ENCODE data around the gene IFT122.
"Not testable (repeated sequence)": the region's sequence is repeated elsewhere in the genome, so short reads cannot be mapped to it uniquely, and the experiment has no call there.

The IFT122 gene

DNA sequence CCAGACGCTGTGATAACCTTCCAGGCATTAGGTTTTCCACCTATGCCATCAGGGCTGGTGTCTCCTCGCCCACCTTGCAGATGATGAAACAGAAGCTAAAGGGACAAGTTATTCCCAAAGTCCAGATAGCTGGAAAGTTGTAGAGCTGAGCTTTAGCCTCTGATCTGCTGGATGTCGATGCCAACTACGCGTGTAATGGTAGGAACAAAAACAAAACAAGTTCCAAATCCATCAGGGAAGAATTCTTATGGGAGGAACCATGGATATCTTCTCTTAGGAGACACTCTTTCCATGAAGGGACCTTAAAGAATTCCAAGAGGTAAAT lies 60.3 kb downstream of the IFT122 start:
- no peak for DNase-seq

DNA sequence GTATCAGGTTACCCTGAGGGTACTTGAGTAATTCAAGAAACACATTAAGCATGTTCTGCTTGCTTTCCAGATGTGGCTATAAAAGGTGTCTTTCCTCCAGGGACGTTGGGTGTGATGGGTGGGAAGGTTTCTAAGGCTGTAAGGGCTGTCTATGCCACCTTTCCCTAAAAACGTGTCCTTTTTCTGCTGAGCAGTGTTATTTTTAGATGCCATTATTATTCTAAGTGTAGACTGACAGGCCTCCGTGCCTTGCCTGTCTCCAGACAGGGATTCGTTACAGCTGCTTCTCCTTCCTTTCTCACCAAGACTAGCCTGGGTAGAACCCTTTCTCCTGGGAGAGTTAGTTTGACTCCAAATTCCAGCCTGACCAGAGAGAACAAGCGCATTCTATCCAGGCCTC lies 61.6 kb downstream of the IFT122 start:
- no peak for DNase-seq

DNA sequence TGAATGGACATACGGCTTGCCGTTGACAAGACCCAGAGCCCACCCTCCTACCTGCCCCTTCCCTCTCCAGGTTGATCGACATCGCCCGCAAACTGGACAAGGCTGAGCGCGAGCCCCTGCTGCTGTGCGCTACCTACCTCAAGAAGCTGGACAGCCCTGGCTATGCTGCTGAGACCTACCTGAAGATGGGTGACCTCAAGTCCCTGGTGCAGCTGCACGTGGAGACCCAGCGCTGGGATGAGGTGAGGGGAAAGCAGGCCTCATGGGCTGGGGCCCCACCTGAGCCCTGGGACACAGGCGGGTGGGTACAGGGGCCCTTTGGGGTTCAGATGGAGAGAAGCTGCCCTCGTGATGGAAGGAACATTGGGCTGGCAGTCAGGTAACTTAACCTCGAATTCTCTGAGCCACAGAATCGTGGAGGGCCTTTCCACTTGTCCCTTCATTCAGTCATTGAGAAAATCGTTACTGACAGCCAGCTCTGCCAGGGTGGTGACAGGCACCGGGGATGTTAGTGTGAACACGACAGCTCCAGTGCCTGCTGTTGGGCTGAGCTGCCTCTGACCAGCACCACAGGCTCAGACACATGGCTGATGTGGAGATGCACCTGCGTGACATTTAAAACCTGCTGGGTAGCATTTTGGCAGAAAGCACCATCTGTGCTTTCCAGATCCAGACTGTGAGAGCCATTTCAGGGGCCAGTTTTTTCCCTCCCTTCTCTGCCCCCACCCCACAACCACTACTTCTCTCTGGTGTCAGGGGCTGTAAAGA lies 62.8 kb downstream of the IFT122 start:
- no peak for DNase-seq

DNA sequence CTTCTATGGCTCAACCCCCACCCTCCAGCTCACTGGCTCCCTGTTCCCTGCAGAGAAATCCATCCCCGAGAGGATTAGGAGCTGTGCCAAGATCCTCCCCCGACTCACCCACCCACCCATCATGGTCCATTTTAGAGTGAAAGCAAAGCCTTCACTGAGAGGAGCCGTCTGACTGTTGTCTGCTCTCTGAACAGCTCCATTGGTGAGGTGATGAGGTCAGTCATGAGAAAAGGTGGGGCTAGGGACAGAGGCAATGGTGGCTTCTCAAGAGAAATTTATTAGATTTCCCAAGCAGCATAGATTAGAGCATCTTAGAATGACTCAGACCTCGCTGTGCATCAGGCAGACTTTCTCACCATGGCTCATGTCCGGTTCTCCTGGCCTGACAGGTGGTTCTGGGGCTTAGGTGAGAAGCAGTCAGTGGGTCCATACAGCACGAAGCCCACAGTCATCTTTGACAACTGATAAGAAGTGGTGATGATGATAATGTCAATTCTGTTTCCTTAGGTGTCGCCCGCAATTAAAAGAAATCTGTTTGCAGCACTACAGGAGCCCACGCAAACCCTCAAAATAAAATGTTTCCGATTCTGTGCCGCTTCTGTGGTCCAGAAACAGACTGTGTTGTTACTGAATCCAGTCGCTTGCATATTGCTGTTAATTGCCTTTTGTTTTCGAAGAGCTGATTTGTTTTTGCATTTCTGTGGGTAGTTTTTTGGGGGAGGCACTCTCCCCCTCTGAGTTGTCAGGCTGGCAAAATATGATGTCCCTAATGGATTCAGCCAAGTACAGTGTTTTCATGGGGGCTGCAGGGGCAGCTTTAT lies 63.7 kb downstream of the IFT122 start:
- DNase-seq = no peak

DNA sequence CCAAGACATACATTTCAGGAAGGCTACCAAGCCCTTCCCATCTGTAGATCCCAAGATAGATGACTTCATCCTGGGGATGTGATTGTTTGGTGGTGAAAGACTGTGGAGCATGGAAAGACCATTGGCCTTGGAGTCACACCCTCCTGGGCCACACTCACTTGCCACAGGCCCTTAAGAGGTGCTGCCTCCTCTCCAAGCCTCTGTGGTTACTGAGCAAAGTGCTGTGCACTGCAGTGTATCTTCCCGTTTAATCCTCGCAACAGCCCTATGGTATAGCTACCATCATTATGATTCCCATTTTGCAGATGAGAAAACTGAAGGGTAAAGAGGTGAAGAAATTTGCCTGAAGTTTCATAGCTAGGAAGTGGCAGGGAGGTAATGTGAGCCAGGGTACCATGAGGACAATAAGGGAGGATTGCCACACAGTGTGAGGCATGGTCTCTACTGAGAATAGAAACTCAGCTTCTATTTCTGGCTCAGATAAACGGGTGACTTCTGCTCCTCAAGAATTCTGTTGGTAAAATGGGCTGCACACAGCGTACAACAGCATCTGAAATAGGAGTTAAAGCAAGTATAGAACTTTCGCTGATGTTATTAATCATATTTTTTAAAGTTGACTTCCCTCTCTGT lies 64.6 kb downstream of the IFT122 start:
- no peak for DNase-seq

DNA sequence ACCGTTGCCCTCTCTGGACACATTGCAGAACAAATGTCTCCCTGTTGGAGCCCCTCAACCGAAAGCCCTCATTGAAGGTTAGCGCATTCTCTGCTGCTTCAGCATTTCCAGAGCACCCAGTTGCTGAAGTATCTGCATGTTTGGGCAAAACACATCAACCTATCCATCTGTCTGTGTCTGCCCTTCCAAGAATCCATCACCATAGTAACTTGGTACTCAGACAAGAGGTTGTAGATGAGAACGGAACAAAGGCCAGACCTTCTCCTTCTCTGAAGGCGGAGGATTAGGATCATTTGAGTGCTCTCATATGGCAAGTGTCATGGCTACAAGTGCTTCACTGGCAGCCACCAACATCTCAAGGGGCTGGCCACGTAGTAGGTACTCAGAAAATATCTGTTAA lies 65.3 kb downstream of the IFT122 start:
- no peak for DNase-seq

DNA sequence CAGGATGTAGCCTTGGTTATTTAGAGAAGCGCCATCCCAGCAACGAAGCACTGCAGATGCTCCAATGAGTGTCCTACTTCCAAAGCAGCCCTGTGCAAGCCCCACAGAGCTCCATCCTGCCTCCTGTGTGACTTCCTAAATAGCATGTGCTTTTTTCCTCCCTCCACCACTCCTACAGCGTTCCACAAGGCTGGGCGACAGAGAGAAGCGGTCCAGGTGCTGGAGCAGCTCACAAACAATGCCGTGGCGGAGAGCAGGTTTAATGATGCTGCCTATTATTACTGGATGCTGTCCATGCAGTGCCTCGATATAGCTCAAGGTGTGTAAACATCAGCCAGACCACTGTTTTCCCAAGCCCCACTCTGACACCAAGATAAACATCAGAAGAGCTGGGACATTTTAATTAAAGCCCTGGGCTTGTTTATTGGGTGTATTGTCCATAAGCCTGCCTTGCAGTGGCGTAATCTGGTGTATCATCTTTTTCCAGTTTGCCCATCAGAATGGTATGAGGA lies 66.3 kb downstream of the IFT122 start:
- no peak for DNase-seq

DNA sequence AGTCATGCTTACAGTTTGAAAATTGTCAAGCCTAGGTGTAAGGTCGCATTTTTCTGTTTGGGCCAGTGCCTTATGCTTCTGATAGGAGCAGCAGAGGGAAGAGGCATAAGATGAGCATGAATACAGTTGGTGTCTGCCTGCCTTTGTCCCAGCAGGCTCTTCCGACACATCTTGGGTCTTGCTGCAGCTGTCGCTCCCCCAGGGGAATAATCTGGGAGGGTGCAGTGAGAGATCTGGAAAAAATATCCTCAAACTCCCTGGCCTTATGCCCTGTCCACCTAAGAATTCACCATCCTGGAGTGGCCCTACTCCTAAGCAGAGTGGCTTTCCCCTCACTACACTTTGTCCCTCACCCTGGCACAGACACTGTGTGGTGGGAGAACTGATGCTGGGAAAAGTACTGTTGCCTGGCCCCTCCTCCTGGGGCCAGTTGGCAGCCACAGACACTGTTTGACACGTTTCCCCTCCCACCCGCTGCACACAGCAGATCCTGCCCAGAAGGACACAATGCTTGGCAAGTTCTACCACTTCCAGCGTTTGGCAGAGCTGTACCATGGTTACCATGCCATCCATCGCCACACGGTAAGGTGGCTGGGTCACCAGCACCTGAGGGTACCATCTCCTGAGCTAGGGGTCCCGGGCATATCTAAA lies 67.3 kb downstream of the IFT122 start:
- no peak for DNase-seq

DNA sequence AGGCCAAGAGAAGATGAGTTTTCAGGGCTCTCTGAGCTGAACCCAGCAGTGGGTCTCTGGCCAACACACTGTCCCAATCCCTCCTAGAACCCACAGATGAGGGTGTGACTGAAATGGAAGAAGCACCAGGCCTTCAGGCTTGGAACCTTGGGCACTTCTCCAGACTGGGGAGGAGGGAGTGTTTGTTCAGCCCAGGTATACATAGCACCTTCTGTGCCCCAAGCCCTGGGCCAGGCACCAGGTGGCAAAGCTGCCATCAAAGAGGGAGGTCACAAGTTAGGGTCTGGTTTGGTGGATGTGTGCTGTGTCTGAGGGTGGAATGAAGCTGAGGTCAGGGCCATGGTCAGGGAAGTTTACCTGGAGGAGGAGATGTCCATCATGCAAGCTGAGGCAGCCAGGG lies 72.6 kb downstream of the IFT122 start:
- DNase-seq = no peak

DNA sequence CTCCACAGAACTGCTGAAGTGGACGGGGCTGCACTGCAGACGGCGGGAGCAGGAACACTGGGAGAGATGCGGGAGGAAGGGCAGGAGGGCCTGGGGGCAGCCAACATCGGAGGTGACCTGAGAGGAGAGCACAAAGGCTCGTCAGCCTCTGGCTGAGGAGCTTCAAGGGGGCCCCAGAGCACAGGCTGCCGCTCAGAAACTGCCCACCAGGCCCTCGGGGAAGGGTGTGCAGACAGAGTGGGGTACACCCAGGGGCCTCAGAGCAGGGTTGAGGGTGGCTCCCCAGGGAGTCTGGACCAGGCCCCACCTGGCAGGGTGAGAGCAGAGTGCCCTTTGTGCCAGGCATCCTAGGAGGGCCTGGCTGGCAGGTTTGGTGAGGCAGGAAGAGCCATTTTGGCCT lies 73.7 kb downstream of the IFT122 start:
- DNase-seq = no peak

DNA sequence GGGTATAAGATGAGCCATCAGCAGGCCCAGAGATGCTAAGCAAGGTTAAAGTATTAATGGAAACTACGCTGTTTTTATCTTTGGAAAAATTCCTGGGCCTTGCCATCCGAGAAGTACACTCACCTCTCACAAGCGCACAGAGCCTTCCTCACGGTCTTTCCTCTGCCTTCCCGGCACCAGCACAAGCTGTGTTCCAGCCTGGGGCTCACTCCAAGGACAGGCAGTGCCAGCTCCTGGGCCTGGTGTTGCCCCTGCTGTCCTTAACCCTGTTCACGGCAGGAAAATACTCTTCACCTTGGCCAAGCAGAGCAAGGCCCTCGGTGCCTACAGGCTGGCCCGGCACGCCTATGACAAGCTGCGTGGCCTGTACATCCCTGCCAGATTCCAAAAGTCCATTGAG lies 74.1 kb downstream of the IFT122 start:
- DNase-seq = no peak

DNA sequence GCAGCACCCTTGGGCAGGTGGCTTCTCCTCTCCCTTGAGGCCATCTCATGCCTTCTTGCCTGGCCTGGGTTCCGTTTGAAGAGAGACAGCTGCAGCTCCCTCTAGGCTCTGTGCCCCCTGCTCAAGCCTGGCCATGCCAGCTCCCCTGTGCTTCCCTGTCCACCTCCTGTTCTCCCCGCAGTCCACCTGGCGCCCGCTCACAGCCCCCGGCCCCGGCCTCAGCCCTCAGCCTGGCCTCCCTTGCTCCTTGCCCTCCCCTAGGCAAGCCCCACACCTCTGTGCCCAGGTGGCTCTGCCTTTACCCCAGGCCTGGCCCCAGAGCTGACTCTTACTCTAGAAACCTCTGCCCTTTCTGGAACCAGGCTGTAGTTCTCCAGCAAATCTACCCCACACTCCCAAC lies 74.5 kb downstream of the IFT122 start:
- no peak for DNase-seq

DNA sequence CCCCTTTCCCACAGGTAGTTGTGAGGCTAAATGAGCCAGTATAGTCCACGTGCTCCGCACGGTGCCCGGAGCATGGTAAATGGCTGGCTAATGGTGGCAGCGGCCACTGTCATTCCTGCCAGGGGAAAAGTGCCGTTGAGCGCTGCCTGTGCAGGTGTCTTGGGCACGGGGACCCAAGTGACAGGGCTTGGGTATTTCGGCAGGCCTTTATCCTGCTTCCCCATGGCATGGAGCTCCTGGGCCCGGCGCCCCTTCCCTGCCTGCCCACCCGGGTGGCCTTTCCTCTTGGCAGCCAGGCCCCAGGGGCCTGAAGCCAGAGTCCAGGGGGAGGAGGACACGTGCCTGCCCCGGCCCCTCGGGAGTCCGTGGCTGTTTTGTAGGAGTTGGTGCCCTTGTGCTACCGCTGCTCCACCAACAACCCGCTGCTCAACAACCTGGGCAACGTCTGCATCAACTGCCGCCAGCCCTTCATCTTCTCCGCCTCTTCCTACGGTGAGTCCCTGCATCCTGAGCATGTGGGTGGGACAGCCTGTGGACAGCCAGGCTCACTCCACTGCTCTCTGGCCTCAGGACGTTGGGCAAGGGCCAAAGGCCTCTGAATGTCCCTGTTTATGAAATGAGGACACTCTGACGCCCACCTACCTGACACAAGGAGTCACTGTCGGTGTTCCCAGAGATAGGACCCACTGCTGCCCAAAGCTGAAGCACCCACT lies 75.2 kb downstream of the IFT122 start:
- DNase-seq = not testable (repeated sequence)

DNA sequence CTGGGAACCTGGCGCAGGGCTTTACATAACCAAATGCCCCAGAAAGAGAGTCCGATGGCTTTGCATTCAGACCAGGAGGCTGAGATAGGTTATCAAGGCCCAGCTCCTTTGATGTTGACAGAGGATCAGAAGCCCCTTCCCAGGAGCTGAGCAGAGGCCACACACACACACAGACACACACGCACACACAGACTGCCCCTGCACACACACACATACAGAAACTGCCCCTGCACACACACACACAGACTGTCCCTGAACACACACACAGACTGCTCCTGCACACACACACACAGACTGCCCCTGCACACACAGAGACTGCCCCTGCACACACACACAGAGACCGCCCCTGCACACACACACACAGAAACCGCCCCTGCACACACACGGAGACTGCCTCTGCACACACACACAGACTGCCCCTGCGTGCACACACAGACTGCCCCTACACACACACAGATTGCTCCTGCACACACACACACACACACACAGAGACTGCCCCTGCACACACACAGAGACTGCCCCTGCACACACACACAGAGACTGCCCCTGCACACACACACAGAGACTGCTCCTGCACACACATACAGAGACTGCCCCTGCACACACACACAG lies 75.9 kb downstream of the IFT122 start:
- DNase-seq = not testable (repeated sequence)

DNA sequence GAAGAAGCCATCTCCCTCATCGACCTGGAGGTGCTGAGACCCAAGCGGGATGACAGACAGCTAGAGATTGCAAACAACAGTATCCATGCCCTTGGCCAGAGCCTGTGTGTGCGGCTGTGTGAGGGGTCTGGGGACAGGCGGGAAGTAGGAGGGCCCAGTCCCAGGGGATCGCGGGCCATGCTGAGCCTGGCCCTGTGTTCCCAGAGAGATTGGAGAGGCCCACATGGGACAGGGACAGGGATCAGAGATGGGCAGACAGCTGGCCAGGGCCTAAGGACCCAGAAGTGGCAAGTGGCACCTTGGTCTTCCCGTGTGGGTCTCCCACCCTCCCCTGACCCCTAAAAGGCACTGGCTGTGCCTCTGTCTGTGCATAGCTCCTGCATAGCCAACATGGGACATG lies 77.5 kb downstream of the IFT122 start:
- no peak for DNase-seq

DNA sequence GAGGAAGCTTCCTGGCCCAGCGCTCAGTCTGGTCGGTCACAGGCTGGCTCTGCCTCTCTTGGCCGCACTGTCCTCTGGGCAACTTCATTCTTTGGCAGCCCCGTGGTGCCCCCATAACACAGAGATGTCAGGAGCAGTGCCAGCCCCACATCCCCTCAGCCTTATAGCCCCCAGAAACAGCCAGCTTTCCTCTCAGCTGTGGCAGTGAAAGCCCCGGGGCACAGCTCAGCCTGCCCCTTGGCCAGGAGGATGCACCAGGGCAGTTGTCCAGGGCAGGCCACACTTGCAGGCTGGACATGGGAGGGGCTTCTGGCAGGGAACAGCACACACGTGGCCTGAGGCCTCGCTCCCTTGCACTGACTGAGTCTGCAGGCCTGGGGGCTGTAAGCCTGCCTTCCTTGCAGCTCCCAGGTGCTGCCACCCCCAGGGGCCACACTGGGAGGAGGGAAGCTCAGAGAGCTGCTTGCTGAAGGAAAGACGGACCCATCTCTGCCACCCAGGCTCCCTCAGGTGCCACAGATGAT lies 78.1 kb downstream of the IFT122 start:
- DNase-seq = no peak

DNA sequence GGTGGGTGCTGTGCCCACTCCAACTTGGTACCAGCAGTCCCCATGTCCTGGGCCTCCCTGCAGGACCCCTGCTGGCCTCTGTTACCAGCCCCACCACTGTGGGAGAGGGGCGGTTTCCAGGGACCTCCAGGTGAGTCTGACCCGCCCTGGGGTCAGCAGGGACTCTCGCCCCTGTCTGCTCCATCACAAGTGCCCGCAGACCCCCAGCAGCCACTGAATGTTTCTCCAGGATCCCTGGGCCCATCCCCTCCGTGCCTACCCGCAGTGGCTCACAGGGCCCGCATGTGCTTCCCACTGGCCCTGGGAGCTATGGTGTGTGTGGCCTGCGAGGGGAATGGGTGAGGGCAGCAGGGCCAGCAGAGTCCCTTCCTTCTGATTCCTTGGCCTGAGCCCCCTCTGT lies 78.6 kb downstream of the IFT122 start:
- no peak for DNase-seq

DNA sequence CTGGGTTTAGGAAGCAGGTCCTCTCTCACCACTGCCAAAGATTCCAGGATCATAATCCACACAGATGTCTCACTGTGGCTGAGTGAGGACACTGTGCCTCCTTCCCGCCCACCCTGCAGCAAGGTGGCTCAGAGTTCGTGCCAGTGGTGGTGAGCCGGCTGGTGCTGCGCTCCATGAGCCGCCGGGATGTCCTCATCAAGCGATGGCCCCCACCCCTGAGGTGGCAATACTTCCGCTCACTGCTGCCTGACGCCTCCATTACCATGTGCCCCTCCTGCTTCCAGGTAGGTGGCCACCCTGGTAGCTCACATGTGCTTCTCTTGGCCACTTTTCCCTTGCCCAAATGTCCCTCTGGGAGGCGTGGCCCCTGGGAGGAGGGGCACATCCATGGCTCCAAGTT lies 79.4 kb downstream of the IFT122 start:
- DNase-seq = no peak

DNA sequence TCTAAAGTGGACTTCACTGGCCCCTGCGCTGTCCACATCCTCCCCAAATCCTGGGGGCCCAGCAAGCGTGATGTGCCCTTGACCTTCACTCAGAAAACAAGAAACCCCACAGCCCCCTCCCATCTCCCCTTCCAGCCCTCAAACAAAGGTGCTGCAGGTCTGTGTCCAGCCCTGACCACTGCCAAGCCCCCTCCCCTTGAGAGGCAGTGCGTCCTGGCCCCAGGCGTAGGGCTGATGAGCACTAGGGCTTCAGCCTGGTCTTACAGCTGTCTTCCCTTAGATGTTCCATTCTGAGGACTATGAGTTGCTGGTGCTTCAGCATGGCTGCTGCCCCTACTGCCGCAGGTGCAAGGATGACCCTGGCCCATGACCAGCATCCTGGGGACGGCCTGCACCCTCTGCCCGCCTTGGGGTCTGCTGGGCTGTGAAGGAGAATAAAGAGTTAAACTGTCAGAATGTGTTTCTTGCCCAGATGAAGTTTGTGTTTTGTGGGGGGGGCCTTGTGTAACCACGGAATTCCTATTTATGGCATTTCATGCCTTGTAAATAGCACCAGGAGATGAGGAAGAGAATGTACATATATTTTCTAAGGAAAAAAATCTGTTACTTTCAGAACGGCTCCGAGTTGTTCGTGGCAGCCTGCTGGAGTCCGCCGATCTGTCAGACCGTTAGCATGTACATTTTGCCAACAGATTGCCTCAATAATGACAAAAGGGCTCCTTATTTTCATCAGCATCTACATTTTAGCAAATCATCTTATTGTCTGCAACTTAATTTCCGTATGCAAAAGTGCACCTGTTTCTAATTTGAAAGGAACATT lies 80.1 kb downstream of the IFT122 start:
- DNase-seq = no peak

DNA sequence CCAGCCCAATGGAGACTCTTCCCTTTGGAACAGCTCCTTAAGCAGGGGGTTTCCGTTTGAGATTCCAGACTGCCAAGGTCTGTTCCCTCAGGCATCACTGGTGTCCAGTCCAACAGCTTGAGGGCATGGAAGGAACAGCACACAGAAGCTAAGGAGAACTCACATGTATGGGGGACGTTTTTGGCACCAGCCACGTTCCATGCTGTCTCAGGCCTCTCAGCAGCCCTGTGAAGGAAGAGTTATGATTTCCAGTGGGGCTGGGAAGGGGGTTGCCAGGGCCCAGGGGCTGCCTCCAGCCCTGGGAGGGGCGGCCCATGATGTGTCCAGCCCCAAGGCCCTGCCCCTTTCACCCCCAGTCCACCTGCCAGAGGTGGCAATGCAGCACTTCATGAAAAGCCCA lies 80.9 kb downstream of the IFT122 start:
- no peak for DNase-seq

DNA sequence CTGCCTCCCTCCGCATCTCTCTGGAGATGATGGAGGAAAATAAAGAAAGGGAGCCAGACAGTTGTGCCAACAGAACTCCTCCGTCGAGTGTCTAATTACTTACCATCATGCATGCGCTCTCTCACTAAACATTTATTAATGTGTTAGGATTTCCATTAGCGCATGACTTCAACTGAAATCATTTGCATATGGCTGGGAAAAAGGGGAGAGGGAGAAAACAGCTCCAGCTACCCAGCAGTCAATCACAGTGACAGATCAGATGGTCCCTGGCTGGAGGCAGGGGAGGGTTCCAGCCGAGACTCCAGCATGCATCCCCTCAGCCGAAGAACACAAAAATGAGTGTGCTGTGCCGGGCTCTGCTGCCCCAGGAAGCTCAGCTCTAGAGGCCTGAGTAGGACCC lies 81.6 kb downstream of the IFT122 start:
- no peak for DNase-seq

Measured in activated CD8-positive, alpha-beta memory T cell treated with anti-CD3 and anti-CD28 coated beads for 24 hours (primary cell).